K562 (cell line): Measurements from ENCODE around the gene DYRK1B. TPM values are rescaled to one million over a fixed set of nuclear protein-coding genes. Genes with fewer than 3 reads are reported as not detected.

Experiments
- ATAC-seq: fragments of 200-7000 bp; cut with Tn5 transposase; 3 replicates; pipeline ENCODE4 v1.9.1; 2020; ENCODE audit warnings: moderate library complexity
- BruUV-seq: library from RNA; stranded (reverse); fragments of 400-500 nt; replicated peaks from 2 replicates; lab custom pipeline; 2021; lab: Mats Ljungman, UMichigan
- CTCF ChIA-PET: fragments of 300-600 bp; formaldehyde crosslinking; extraction: SDS; loops from one replicate; lab custom pipeline; 2021; ENCODE audit warnings: low intra/inter-chr PET ratio; lab: Yijun Ruan, JAX
- POLR2A ChIA-PET: fragments of 300-600, 350-650 bp; sonication (Branson Sonifier 250); formaldehyde crosslinking; extraction: SDS; loops from one replicate; lab custom pipeline; 2021; ENCODE audit warnings: antibody characterized with exemption, inconsistent platforms; lab: Yijun Ruan, JAX
- DNase-seq, 4 experiments: peaks; one replicate each; pipeline versions ENCODE4 v3.0.0 to v3.0.0-alpha.2; 2011 to 2018; ENCODE audit warnings: low spot score in 3 of 4, mixed read lengths in 3 of 4; ENCODE audit errors: extremely low read depth in 1 of 4
- FAIRE-seq: peaks from 2 replicates; lab custom pipeline; 2011; peaks lifted over from hg19 to GRCh38; lab: Jason Lieb, UNC
- H2AFZ ChIP-seq: 2 replicates; pipeline ENCODE4 v1.6.0; 2011; ENCODE audit warnings: low read depth, low read length, control low read depth, inconsistent platforms
- H3K27ac ChIP-seq: fragments of 200-600 bp; 3 replicates; pipeline ENCODE4 v1.8.0; 2011; ENCODE audit warnings: low read depth, mild to moderate bottlenecking, control low read depth, inconsistent platforms, low read length, moderate library complexity, mixed read lengths; ENCODE audit errors: extremely low read depth
- H3K27me3 ChIP-seq, 2 experiments: fragments of 300-600 bp in 1 of 2; 2 replicates in 1 of 2; 3 replicates in 1 of 2; pipeline versions ENCODE4 v1.6.0 to v1.8.0; 2011; ENCODE audit warnings: inconsistent platforms in 2 of 2, low read length in 2 of 2, mild to moderate bottlenecking in 1 of 2, mixed read lengths in 1 of 2, moderate library complexity in 1 of 2; ENCODE audit not compliant: control insufficient read depth in 2 of 2, insufficient read depth in 2 of 2
- H3K36me3 ChIP-seq: fragments of 300-600 bp; 3 replicates; pipeline ENCODE4 v1.8.0; 2011; ENCODE audit warnings: mild to moderate bottlenecking, low read length, inconsistent platforms; ENCODE audit not compliant: control insufficient read depth, insufficient read depth
- H3K4me1 ChIP-seq, 2 experiments: fragments of 200-600 bp in 1 of 2; replicated peaks in 1 of 2; 2 replicates in 1 of 2; 3 replicates in 1 of 2; pipeline versions ENCODE4 v1.5.1 to v1.8.0; 2011; ENCODE audit warnings: inconsistent platforms in 2 of 2, low read length in 2 of 2, mild to moderate bottlenecking in 1 of 2, mixed read lengths in 1 of 2, moderate library complexity in 1 of 2; ENCODE audit not compliant: control insufficient read depth in 2 of 2, insufficient read depth in 2 of 2
- H3K4me2 ChIP-seq: 2 replicates; pipeline ENCODE4 v1.6.1; 2011; ENCODE audit warnings: low read length, control low read depth, inconsistent platforms, mixed read lengths; ENCODE audit not compliant: insufficient read depth
- H3K4me3 ChIP-seq: fragments of 200-600 bp; sonication (generic), shearing (Covaris generic); 2 replicates; pipeline ENCODE4 v1.5.1; 2016; ENCODE audit warnings: control low read depth, inconsistent platforms
- H3K79me2 ChIP-seq: fragments of 200-600 bp; 3 replicates; pipeline ENCODE4 v1.8.0; 2011; ENCODE audit warnings: low read length, inconsistent platforms; ENCODE audit not compliant: control insufficient read depth, insufficient read depth
- H3K9ac ChIP-seq, 2 experiments: 2 replicates each; pipeline versions ENCODE4 v1.6.0 to v1.6.1; 2011; ENCODE audit warnings: low read depth in 2 of 2, low read length in 2 of 2, control low read depth in 1 of 2, inconsistent platforms in 1 of 2, mild to moderate bottlenecking in 1 of 2, mixed read lengths in 1 of 2; ENCODE audit not compliant: insufficient read depth in 1 of 2
- H3K9me1 ChIP-seq: one replicate; pipeline ENCODE4 v1.6.0; 2011; ENCODE audit warnings: inconsistent platforms, mild to moderate bottlenecking, low read length, moderate library complexity; ENCODE audit not compliant: control insufficient read depth, insufficient read depth
- H3K9me3 ChIP-seq: replicated peaks from 2 replicates; pipeline ENCODE4 v1.5.1; 2011; ENCODE audit warnings: low read depth, low read length, inconsistent platforms; ENCODE audit not compliant: control insufficient read depth, insufficient read depth
- H4K20me1 ChIP-seq: replicated peaks from 2 replicates; pipeline ENCODE4 v1.6.1; 2011; ENCODE audit warnings: low read length, inconsistent platforms, mixed read lengths; ENCODE audit not compliant: control insufficient read depth, insufficient read depth
- CEBPB ChIP-seq: fragments of 450-650 bp; IDR thresholded peaks from 2 replicates; pipeline ENCODE4 v1.6.1; 2016; ENCODE audit warnings: missing genetic modification characterization, missing compliant biosample characterization
- ESRRA ChIP-seq: fragments of 450-650 bp; IDR thresholded peaks from 2 replicates; pipeline ENCODE4 v1.6.1; 2014; ENCODE audit warnings: low read depth, mild to moderate bottlenecking, moderate library complexity, borderline replicate concordance
- GMEB1 ChIP-seq: fragments of 250-450 bp; sonication (Bioruptor Pico); IDR thresholded peaks from 2 replicates; pipeline ENCODE4 v1.4.0; 2020; ENCODE audit warnings: mild to moderate bottlenecking
- MITF ChIP-seq: IDR thresholded peaks from 2 replicates; pipeline ENCODE4 v1.6.1; 2014; ENCODE audit warnings: antibody characterized with exemption
- NCOA1 ChIP-seq: fragments of 450-650 bp; IDR thresholded peaks from 2 replicates; pipeline ENCODE4 v1.6.1; 2016; ENCODE audit warnings: low read depth
- NFE2L1 ChIP-seq: fragments of 450-650 bp; IDR thresholded peaks from 2 replicates; pipeline ENCODE4 v1.6.1; 2016; ENCODE audit warnings: missing genetic modification characterization, low read depth, mild to moderate bottlenecking, missing compliant biosample characterization, moderate library complexity, borderline replicate concordance
- NR4A1 ChIP-seq, 2 experiments: fragments of 250-450 bp in 1 of 2; fragments of 450-650 bp in 1 of 2; sonication (Bioruptor Pico) in 1 of 2; IDR thresholded peaks; 2 replicates each; pipeline versions ENCODE4 v1.4.0 to v1.6.1; 2016 to 2020; ENCODE audit warnings: mild to moderate bottlenecking in 2 of 2, missing compliant biosample characterization in 1 of 2, missing genetic modification characterization in 1 of 2, moderate library complexity in 1 of 2
- ZBTB26 ChIP-seq: fragments of 450-650 bp; formaldehyde crosslinking; IDR thresholded peaks from 2 replicates; pipeline ENCODE4 v1.4.0; 2022; ENCODE audit warnings: missing genetic modification characterization
- ZBTB49 ChIP-seq: sonication (generic); formaldehyde crosslinking; IDR thresholded peaks from 2 replicates; pipeline ENCODE4 v1.8.0; 2022; ENCODE audit warnings: missing genetic modification reagents, mild to moderate bottlenecking, borderline replicate concordance
- WGBS: fragments of 100-300 bp; shearing (Covaris generic); methylation state at CpG from one replicate; pipeline ENCODE4 v1.1.6; 2016; ENCODE audit warnings: low coverage, mixed read lengths; ENCODE audit not compliant: insufficient coverage; ENCODE audit errors: missing lambda C conversion rate; 5-methylcytosine and 5-hydroxymethylcytosine counted together
- in situ Hi-C: fragments of 300-500 bp; cut with MboI; formaldehyde crosslinking; loops from 4 replicates; pipeline ENCODE4 v1.15.0; 2018; ENCODE audit warnings: inconsistent platforms, mixed read lengths
- intact Hi-C: fragments of 100-400 bp; cut with micrococcal nuclease; formaldehyde crosslinking; loops from 2 replicates; pipeline ENCODE4 v1.14.2; 2022
- polyA plus RNA-seq, 8 experiments: library from polyadenylated mRNA; depleted of rRNA in 4 of 8; stranded (reverse) in 5 of 8; unstranded in 3 of 8; fragments of >200 nt; fragmentation: Nextera tagmentation in 2 of 8; fragmentation: Illumina TruSeq in 1 of 8; extraction: Ambion mirVana in 2 of 8; extraction: Trizol in 1 of 8; gene quantifications; 2 replicates each; pipeline versions ENCODE4 v1.2.1 to v1.2.3, GENCODE V29; 2011 to 2014; ENCODE audit warnings: inconsistent platforms in 1 of 8, missing spikeins in 1 of 8
- total RNA-seq, 7 experiments: library from RNA; depleted of rRNA in 6 of 7; stranded (reverse); fragments of >200 nt in 6 of 7; fragmentation: Illumina TruSeq in 2 of 7; extraction: Trizol in 2 of 7; gene quantifications; 2 replicates each; pipeline versions ENCODE4 v1.2.1 to v1.2.3, GENCODE V29; 2011 to 2021; ENCODE audit warnings: low replicate concordance in 1 of 7

The DYRK1B gene
- total and polyA plus RNA-seq, 9 of the 15 experiments (the other 6 are each of a cell fraction or from before 2014, with no cell fraction given), result 0.91 to 5.2 (median 1.5) TPM; not detected in 2

- Histone ChIP-seq H3K9ac (no peak overlapping the region), H3K79me2 (no peaks in the 10 kb centered on the region), H3K9me3 (no peaks in the 10 kb centered on the region), H3K4me1 (no peaks in the 10 kb centered on the region), H3K27ac (no peak overlapping the region), H4K20me1 (no peaks in the 10 kb centered on the region; the same call in 1 of the 2 replicates), H2AFZ (no peak overlapping the region), H3K4me2 (no peak overlapping the region), H3K36me3 (no peaks in the 10 kb centered on the region), H3K27me3 (0 out of 5 replicates have a peak, but pooled peaks cover 0 to 3% of the 10 kb centered on the region in 2 experiments), H3K4me3 (no peak overlapping the region), H3K9me1 (no peaks in the 10 kb centered on the region)
- ATAC-seq, result no peak
- in situ Hi-C loops (no loop called here), intact Hi-C loops (no loop called here)
- ChIA-PET CTCF (no interaction called here), POLR2A (no interaction called here)
- no TSS peak for BruUV-seq
- WGBS, result 26% methylated on average over 12 of the region's 12 CpGs
- TF ChIP-seq NCOA1 (no peak), ZBTB26 (no peak), CEBPB (tag) (no peak), GMEB1 (CRISPR knock-in tag) (no peak), NR4A1 (CRISPR knock-in tag; IDR thresholded peaks at IDR 0.05) (no peak), NR4A1 (tag; IDR thresholded peaks at IDR 0.05) (no peak), ZBTB49 (CRISPR knock-in tag) (no peak), ESRRA (no peak), MITF (no peak), NFE2L1 (tag) (no peak)
- no peak for FAIRE-seq
- DNase-seq, result no peak
These were observed 15.9 kb downstream of the DYRK1B start for GRCh38 chr19:39817888-39818561.
